Activated CD8-positive, alpha-beta memory T cell treated with anti-CD3 and anti-CD28 coated beads, Interleukin-2, amount 50 U/mL, for 24 hours (primary cell): Measurements from ENCODE around the gene EXD3.

ENCODE experiments used
- DNase-seq: peaks from one replicate; pipeline ENCODE4 v3.0.0-alpha.2; 2020; ENCODE audit errors: extremely low read depth

Gene EXD3

DNA sequence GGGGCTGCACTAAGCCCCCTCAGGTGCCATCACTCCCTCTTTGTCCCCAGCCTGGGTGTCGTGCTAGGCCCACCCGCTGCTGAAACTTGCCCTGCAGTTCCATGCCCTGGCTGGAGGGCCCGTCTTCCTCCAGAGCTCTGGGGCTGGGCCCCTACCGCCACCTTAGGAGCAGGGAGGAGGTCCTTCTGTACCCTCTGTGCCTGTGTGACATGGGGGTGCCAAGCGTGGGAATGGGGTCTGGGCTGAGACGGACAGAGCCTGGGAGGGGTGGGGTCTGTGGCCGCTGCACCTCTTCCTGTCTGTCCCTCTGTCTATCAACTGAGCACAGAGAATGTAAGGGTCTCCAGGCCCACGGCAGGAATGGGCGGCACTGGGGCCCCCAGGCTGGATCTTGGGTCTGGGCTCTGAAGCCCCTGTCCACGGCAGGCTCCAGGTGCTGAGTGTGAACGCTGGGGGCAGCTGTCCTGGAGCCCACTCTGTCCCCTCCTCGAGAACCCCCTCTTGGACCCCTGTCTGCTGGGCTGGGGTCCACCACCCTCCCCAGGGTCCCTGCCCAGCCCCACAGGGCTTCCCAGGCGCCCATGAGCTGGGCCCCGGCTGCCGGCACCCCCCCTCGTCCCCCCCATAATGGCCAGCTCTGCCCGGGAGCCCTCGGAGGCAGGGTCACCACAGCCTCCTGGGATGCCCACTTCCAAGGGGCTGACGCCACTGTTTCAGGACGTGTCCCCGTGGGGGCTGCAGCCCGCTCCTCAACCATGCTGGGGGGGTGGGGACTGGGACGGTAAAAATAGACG is 105.0 kb downstream of the EXD3 start:
- no peak for DNase-seq

- DNase-seq, result no peak
Observed at GRCh38 chr9:137317021-137317717, 105.8 kb downstream of the EXD3 start.

DNA sequence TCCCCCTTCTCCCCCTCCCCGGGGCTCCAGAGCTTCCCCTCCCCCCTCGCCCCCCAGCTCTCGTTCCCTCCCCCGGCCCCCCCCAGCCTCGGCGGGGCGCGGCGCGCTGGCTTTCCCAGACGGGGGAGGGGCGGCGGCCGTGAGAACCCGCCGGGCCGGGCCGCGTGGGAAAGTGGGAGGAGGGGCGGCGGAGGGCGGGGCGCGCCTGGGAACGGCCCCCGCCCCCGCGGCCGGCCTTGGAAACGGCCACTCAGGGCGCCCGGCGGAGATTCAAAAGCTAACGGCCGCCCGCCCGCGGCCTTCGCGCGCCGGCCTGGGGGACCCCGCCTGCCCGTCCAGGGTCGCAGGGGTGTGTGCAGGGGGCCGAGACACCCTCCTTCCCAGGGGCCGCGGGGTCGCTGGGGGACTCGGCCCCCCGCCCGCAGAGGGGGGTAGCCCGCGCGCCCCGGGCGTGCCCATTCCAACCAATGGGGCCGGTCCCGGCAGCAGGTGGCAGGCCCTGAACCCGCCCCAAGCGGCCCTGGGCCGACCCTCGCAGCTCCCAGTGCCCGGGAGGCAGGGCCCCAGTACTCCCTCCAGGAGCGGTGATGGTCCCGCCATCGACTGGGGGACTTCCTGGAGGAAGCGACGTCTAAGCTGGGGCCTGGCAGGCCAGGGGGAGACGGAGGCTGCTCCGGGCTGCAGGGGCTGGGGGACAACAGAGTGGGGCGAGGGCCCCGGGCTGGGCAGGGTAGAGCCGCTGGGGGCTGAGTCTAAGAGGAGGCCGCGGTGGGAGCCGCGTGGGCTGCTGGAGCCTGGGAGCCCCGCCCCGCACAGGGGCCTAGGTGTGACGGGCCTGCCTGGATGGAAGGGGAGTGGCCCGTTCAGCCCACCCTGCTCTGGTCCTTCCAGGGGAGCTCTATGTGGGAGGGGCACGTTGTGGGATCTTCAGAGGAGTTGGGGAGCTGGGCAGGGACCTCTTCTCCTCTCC is 106.7 kb downstream of the EXD3 start:
- DNase-seq, result no peak

DNA sequence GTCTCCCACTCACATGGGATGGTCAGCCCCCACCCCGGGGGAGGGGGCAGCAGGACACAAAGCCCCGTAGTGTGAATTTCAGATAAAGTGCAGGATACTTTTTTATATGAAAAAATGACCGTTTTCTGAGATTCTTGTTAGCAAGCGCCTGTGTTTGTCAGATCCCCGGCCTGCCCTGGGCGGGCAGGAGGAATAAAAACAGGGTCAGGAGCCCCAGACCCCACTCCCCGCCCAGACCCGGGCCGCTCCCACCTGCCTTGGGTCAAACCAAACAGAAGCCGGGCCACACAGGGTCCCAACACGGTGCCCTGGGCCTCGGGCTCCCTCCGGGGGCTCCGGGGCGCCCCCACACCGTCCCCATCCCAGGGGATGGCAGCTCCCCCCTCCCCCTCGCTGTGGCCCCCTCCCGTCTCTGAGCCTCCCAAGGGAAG is 107.4 kb downstream of the EXD3 start:
- no peak for DNase-seq

- DNase-seq, result no peak
Observed at GRCh38 chr9:137314561-137315560, 108.1 kb downstream of the EXD3 start.

DNA sequence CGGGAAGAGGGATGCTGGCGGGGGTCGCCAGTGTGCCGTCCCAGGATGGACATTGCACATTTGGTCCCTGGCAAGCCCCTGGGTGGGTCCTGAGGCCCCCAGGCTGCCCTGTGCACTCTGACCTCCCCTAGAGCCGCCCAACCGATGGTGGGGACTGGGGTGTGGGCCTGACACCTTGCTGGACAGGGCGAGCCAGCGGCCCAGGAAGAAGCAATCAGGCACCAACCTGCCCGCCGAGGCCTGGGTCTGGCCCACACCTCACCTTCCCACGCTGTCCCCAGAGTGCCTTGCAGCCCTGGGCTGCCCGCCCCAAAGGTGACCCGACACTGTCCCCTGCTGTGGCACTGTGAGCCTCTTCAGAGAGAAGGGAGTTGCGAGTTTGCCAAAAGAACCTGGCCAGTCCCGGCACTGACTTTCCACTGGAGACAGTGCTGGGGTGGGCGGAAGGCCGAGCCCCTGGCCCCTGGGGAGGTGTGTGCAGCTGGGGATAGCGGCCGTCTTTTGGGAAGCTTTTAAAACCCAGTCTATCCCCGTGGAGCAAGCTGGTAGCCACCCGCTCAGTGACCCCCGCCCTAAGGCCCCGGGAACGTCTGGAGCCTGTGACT is 108.9 kb downstream of the EXD3 start:
- DNase-seq, result no peak

GRCh38 chr9:137313326-137313936 is 109.5 kb downstream of the EXD3 start:
- no peak for DNase-seq

- DNase-seq, result no peak
Observed at GRCh38 chr9:137312852-137313325, 110.1 kb downstream of the EXD3 start.

- no peak for DNase-seq
Observed at GRCh38 chr9:137311986-137312851, 110.7 kb downstream of the EXD3 start.

- no peak for DNase-seq
Observed at GRCh38 chr9:137311171-137311985, 111.6 kb downstream of the EXD3 start.

- DNase-seq, result no peak
Observed at GRCh38 chr9:137310189-137311052, 112.5 kb downstream of the EXD3 start.

DNA sequence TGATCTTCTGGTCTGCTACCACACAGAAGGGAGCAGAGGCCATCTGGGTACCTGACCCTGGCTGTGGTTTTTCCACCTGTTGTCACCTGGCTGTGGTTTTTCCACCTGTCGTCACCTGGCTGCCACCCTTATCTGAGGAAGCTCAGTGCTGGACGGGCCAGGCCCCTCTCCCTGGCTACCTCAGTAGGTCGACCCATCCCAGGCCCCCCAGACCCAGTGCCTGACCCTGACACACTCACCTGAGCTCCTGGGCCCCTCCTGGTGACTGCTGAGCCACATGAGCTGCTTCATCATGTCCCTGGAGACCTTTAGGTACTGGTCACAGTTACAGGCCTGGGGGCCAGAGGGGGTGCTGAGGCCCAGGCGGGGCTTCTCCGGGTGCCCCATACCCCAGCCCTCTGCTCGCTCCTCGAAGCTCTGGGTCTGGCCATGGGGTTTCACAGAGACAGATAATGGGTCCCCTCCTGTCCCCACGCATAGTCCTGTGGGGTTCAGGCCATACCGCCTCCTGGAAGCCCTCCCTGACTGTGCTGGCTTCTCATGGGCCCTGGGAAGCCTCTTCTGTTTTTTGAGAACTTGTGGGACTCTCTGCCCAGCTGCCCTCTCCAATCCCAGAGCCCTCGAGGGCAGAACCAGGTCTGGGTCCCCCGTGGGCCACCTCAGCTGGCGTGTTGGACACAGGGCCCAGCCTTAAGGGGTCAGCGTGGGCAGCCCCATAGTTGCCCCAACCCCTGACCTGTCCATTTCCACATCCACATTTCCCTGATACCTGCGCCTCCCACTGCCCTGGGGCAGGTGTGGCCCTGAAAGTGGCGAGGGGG is 113.4 kb downstream of the EXD3 start:
- DNase-seq, result no peak

DNA sequence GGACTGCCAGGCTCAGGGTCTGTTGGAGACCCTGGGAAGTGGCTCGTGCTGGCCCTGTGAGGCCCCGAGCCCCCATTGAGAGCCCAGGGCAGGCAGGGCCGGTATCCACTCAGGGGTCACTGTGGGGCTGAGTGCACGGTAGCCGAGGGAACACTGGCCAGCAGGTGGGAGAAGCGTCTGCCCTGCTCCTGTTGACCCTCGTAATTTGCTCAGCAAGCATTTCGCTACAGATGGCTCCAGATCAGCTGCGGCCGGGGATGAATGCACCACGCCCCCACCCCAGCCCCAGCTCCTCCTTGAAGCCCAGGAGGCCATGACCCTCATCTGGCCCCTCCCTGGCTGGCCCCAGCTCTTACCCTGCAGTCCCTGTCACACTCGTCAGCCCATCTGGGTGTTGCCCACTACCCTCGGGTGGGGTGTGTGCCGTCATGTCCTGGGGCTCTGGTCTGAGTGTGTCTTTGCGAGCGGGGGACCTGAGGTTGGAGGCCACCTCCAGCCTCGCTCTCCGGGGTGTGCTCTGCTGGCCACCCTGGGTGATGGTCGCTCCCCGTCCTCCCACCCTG is 114.8 kb downstream of the EXD3 start:
- no peak for DNase-seq

GRCh38 chr9:137307255-137308056 is 115.5 kb downstream of the EXD3 start:
- no peak for DNase-seq

- no peak for DNase-seq
Observed at GRCh38 chr9:137306850-137307254, 116.1 kb downstream of the EXD3 start.
